ENCODE data around the gene TMEM33. TPM values are rescaled to one million over a fixed set of nuclear protein-coding genes. Genes with fewer than 3 reads are reported as not detected.

TMEM33 gene
- total RNA-seq, 1 experiment from 2014 or later = 163 TPM

DNA sequence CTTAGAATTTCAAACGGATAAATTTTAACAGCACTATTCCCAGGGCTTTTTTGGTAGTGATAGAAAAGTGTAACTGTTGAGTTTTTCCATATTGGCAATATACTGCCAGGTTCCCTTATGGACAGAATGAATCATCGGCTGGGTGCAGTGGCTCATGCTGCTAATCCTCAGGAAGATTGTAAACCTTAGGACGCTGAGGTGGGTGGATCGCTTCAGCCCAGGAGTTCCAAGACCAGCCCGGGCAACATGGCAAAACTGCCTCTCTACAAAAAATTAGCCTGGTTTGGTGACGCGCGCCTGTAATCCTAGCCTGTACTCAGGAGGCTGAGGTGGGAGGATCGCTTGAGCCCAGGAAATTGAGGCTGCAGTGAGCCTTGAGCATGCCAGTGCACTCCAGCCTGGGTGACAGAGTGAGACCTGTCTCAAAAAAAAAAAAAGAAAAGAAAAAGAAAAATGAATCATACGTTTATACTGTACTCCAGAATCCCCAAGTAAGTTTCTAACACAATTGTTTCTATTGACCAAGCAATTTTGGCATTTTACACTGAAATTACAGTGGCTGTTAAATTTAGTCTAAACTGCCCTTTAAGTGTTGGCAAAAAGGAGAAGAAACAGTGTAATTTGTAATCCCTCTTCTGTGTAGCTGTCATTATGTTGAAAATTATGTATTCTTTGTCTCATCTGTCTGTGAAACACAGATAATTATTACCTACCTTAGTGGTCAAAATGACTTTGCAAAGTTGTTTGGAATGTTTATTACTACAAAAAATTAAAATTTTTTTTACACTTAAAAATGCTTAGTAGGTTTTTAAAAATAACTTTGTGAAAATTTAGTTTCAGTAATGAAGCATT lies 56.9 kb downstream of the TMEM33 start:
- H3K4me2 ChIP-seq (ENCODE audit: low read depth, low read length, poor library complexity, severe bottlenecking) = peak overlapping the region; percentile 87
- no peaks in the 10 kb centered on the region for H3K9me3 ChIP-seq (ENCODE audit: low read length)
- H3K36me3 ChIP-seq (ENCODE audit: insufficient read depth, low read length) = no peaks in the 10 kb centered on the region
- no peak overlapping the region for H3K27ac ChIP-seq (ENCODE audit: low read length)
- no peaks in the 10 kb centered on the region for H3K27me3 ChIP-seq (ENCODE audit: low read length)
- peaks cover 93% of the 10 kb centered on the region for H3K79me2 ChIP-seq (ENCODE audit: low read length)
- peak overlapping the region; percentile 97 for H3K4me3 ChIP-seq (ENCODE audit: low read length)
- peaks cover 38% of the 10 kb centered on the region for H3K4me1 ChIP-seq (ENCODE audit: low read length)
- no peak for DNase-seq
- no peaks in the 10 kb centered on the region for H3K9me2 ChIP-seq (replicated peaks; ENCODE audit: insufficient read depth, low read length)
- H4K20me1 ChIP-seq (ENCODE audit: insufficient read depth, low read depth, low read length) = peaks cover 7% of the 10 kb centered on the region; the same call in 1 of the 2 replicates
- H3K9ac ChIP-seq (ENCODE audit: low read length) = peak overlapping the region; percentile 94
- H2AFZ ChIP-seq (ENCODE audit: low read length) = no peak overlapping the region

DNA sequence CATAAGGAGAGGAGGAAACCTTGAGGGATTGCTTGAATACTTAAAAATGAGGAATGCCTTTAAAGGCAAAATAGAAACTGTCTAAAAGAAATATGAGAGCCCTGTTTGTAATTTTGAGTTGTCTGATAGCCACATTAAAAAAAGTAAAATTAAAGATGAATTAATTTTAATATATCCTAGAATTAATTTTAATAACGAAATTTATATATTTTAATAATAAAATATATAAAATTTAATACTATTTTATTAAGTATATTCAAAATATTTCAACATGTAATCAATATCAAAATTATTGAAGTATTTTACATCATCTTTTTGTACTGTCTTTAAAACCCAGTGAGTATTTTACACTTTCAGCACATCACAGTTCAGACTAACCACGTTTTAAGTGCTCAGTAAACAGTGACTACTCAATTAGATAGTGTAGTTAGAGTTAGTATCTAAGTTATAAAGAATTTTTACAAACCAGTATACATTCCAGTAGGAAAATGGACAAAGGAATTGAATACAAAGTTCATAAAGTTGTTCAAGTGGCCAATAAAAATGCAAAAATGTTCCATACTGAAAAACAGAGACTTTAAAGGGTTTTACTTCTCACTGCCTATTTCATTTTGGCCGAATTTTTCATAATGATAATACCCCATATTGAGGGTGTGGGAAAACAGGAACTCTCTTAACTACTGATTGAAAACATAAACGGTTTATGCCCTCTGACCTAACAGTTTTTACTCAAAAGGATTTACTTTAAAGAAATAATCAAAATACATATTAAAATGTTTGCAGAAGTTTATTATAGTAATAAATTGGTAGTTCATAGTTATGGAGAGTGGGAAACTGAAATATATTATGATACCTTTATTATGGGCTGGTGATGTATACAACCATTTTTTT lies 58.0 kb downstream of the TMEM33 start:
- no peak overlapping the region for H3K9ac ChIP-seq (ENCODE audit: low read length)
- H2AFZ ChIP-seq (ENCODE audit: low read length) = no peak overlapping the region
- H3K27me3 ChIP-seq (ENCODE audit: low read length) = no peaks in the 10 kb centered on the region
- peak overlapping the region; percentile 87 for H3K4me2 ChIP-seq (ENCODE audit: low read depth, low read length, poor library complexity, severe bottlenecking)
- H3K27ac ChIP-seq (ENCODE audit: low read length) = no peak overlapping the region
- no peaks in the 10 kb centered on the region for H3K9me2 ChIP-seq (replicated peaks; ENCODE audit: insufficient read depth, low read length)
- DNase-seq = no peak
- peaks cover 38% of the 10 kb centered on the region for H3K4me1 ChIP-seq (ENCODE audit: low read length)
- H3K79me2 ChIP-seq (ENCODE audit: low read length) = peaks cover 93% of the 10 kb centered on the region
- H3K9me3 ChIP-seq (ENCODE audit: low read length) = no peaks in the 10 kb centered on the region
- H4K20me1 ChIP-seq (ENCODE audit: insufficient read depth, low read depth, low read length) = peaks cover 7% of the 10 kb centered on the region; the same call in 1 of the 2 replicates
- no peaks in the 10 kb centered on the region for H3K36me3 ChIP-seq (ENCODE audit: insufficient read depth, low read length)
- peak overlapping the region; percentile 97; the same call in 1 of the 2 replicates for H3K4me3 ChIP-seq (ENCODE audit: low read length)

DNA sequence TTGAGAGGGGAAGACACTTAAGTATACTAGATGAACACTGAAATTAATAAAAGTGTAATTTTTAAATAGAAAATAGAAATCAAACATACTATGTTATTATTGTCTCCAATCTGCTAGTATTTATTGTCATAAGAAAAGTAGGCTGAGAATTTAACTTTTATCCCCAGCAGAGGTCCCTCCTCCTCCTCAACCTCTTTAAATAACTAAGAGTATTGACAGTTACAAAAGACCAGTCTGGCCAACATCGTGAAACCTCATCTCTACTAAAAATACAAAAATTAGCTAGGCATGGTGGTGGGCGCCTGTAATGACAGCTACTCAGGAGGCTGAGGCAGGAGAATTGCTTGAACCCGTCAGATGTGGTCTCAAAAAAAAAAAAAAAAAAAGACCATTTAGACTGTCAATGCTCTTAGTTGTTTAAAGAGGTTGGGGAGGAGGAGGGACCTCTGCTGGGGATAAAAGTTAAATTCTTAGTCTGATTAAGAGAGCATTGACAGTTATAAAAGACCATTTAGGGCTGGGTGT lies 59.3 kb downstream of the TMEM33 start:
- no peaks in the 10 kb centered on the region for H3K9me2 ChIP-seq (replicated peaks; ENCODE audit: insufficient read depth, low read length)
- no peak for DNase-seq
- H2AFZ ChIP-seq (ENCODE audit: low read length) = no peak overlapping the region
- H3K36me3 ChIP-seq (ENCODE audit: insufficient read depth, low read length) = peaks cover 8% of the 10 kb centered on the region; the same call in 1 of the 2 replicates
- peaks cover 94% of the 10 kb centered on the region for H3K79me2 ChIP-seq (ENCODE audit: low read length)
- H3K4me1 ChIP-seq (ENCODE audit: low read length) = peaks cover 26% of the 10 kb centered on the region
- H3K4me3 ChIP-seq (ENCODE audit: low read length) = no peak overlapping the region
- peaks cover 7% of the 10 kb centered on the region; the same call in 1 of the 2 replicates for H4K20me1 ChIP-seq (ENCODE audit: insufficient read depth, low read depth, low read length)
- no peaks in the 10 kb centered on the region for H3K9me3 ChIP-seq (ENCODE audit: low read length)
- H3K9ac ChIP-seq (ENCODE audit: low read length) = no peak overlapping the region
- no peak overlapping the region for H3K4me2 ChIP-seq (ENCODE audit: low read depth, low read length, poor library complexity, severe bottlenecking)
- H3K27me3 ChIP-seq (ENCODE audit: low read length) = no peaks in the 10 kb centered on the region
- H3K27ac ChIP-seq (ENCODE audit: low read length) = no peak overlapping the region

DNA sequence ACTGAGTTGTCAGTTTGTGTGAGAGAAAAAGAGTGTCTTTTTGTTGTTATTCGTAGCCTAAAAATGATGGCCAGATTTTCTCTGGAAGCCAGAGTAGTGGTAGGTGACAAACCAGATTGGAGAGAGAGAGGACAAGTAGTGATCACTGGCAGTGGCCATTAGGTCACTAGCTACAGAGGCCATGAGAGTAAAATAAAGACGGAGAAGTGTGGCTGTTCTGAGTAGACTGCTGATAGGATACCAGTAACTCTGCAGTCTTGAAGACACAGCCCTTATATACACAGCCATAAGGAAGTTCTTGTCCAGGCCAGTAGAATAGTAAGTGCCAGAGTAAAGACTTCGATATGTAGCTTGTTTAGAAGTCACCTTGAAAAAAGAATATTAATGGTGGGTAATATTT lies 62.8 kb downstream of the TMEM33 start:
- H3K4me2 ChIP-seq (ENCODE audit: low read depth, low read length, poor library complexity, severe bottlenecking) = no peak overlapping the region
- peaks cover 96% of the 10 kb centered on the region for H3K79me2 ChIP-seq (ENCODE audit: low read length)
- no peak overlapping the region for H3K9ac ChIP-seq (ENCODE audit: low read length)
- no peaks in the 10 kb centered on the region for H4K20me1 ChIP-seq (ENCODE audit: insufficient read depth, low read depth, low read length)
- H3K36me3 ChIP-seq (ENCODE audit: insufficient read depth, low read length) = peaks cover 17% of the 10 kb centered on the region
- no peaks in the 10 kb centered on the region for H3K9me2 ChIP-seq (replicated peaks; ENCODE audit: insufficient read depth, low read length)
- no peaks in the 10 kb centered on the region for H3K27me3 ChIP-seq (ENCODE audit: low read length)
- H3K4me1 ChIP-seq (ENCODE audit: low read length) = peaks cover 4% of the 10 kb centered on the region; the same call in 1 of the 2 replicates
- no peak overlapping the region for H3K4me3 ChIP-seq (ENCODE audit: low read length)
- H2AFZ ChIP-seq (ENCODE audit: low read length) = no peak overlapping the region
- DNase-seq = no peak
- H3K27ac ChIP-seq (ENCODE audit: low read length) = no peak overlapping the region
- no peaks in the 10 kb centered on the region for H3K9me3 ChIP-seq (ENCODE audit: low read length)

DNA sequence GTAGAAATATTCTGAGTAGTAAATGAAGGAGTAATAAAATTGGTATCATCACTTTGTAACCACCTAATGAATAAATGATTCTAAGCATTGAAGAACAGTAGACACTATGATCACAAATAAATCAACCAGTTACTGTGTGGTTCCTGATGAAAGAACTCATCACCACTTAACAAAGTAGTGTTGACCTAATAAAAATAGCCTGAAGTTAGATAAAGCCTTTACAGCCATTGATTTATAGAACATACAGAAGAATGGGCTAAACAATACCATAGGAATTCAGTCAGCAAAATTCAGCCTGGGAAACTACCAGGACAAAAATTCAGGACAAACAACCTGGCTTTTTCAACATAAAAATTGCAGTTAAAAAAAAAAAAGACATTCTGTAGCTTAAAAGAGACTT lies 64.1 kb downstream of the TMEM33 start:
- Histone ChIP-seq H3K27me3 (ENCODE audit: low read length) (no peaks in the 10 kb centered on the region), H2AFZ (ENCODE audit: low read length) (no peak overlapping the region), H3K36me3 (ENCODE audit: insufficient read depth, low read length) (peaks cover 30% of the 10 kb centered on the region), H3K4me2 (ENCODE audit: low read depth, low read length, poor library complexity, severe bottlenecking) (no peak overlapping the region), H3K27ac (ENCODE audit: low read length) (no peak overlapping the region), H3K9me3 (ENCODE audit: low read length) (no peaks in the 10 kb centered on the region), H3K9me2 (replicated peaks; ENCODE audit: insufficient read depth, low read length) (no peaks in the 10 kb centered on the region), H3K9ac (ENCODE audit: low read length) (no peak overlapping the region), H3K4me1 (ENCODE audit: low read length) (no peaks in the 10 kb centered on the region), H3K79me2 (ENCODE audit: low read length) (peaks cover 96% of the 10 kb centered on the region), H4K20me1 (ENCODE audit: insufficient read depth, low read depth, low read length) (no peaks in the 10 kb centered on the region), H3K4me3 (ENCODE audit: low read length) (no peak overlapping the region)
- no peak for DNase-seq

DNA sequence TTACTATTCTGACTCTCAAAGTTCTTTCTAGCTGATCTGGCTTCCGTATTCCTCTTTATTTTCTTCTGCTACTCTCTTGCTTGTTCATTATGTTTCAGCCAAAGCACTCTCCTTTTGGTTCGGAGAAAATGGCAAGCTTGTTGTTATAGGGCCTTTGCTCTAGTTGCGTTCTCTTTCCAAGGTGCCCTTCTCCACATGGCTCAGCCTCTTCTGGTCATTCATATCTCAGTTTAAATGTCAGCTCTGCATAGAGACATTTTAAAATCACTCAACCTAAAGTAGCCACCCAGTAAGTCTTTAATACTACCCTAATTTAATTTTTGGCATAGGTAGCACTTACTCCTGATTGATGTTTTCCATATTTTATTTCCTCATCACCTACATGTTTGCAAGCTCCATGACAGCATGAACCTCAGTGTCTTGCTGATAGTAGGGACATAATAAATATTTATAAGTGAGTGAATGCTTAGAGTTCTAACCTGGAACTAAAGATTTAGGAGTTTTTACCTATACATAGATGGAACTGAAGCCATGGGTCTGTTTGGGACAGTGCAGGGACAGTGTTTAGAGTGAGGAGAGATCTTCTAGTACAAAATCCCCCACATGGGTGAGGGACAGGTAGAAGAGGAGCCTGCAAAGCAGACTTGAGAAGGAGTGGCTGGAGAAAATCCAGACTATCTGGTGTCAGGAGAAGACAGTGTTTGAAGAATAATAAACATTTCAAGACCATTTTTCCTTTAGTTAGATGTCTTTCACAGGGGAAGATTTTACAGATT lies 73.0 kb downstream of the TMEM33 start:
- Histone ChIP-seq H3K4me2 (ENCODE audit: low read depth, low read length, poor library complexity, severe bottlenecking) (no peak overlapping the region), H3K4me3 (ENCODE audit: low read length) (no peak overlapping the region), H3K9me3 (ENCODE audit: low read length) (no peaks in the 10 kb centered on the region), H3K27ac (ENCODE audit: low read length) (no peak overlapping the region), H3K4me1 (ENCODE audit: low read length) (no peaks in the 10 kb centered on the region), H3K36me3 (ENCODE audit: insufficient read depth, low read length) (peaks cover 53% of the 10 kb centered on the region), H3K9ac (ENCODE audit: low read length) (no peak overlapping the region), H2AFZ (ENCODE audit: low read length) (no peak overlapping the region), H4K20me1 (ENCODE audit: insufficient read depth, low read depth, low read length) (no peaks in the 10 kb centered on the region), H3K9me2 (replicated peaks; ENCODE audit: insufficient read depth, low read length) (no peaks in the 10 kb centered on the region), H3K79me2 (ENCODE audit: low read length) (peaks cover 99% of the 10 kb centered on the region), H3K27me3 (ENCODE audit: low read length) (no peaks in the 10 kb centered on the region)
- no peak for DNase-seq
